Endodermal cell (in vitro differentiated cells): ENCODE results near the gene XPO4. TPM values are rescaled to one million over a fixed set of nuclear protein-coding genes. Genes with fewer than 3 reads are reported as not detected.

Experiments
- DNase-seq: peaks from one replicate; pipeline ENCODE4 v3.0.0-alpha.2; 2017
- H3K27ac ChIP-seq: 2 replicates; pipeline ENCODE4 v1.5.1; 2013; ENCODE audit warnings: mild to moderate bottlenecking, low read depth, low read length, moderate library complexity
- H3K27me3 ChIP-seq: 2 replicates; pipeline ENCODE4 v1.6.1; 2013; ENCODE audit warnings: mild to moderate bottlenecking, low read length, moderate library complexity; ENCODE audit not compliant: insufficient read depth, control insufficient read depth, poor library complexity, severe bottlenecking
- H3K36me3 ChIP-seq: 2 replicates; pipeline ENCODE4 v1.7.0; 2013; ENCODE audit warnings: mild to moderate bottlenecking, low read length, moderate library complexity; ENCODE audit not compliant: control insufficient read depth, insufficient read depth
- H3K4me1 ChIP-seq: one replicate; pipeline ENCODE4 v1.7.0; 2013; ENCODE audit warnings: low read length; ENCODE audit not compliant: control insufficient read depth, insufficient read depth
- H3K4me3 ChIP-seq: 2 replicates; pipeline ENCODE4 v1.5.1; 2013; ENCODE audit warnings: mild to moderate bottlenecking, low read length, moderate library complexity
- H3K9ac ChIP-seq: 2 replicates; pipeline ENCODE4 v1.6.1; 2013; ENCODE audit warnings: mild to moderate bottlenecking, low read length, moderate library complexity; ENCODE audit not compliant: poor library complexity, severe bottlenecking; ENCODE audit errors: extremely low read depth
- H3K9me3 ChIP-seq: 2 replicates; pipeline ENCODE4 v1.6.1; 2013; ENCODE audit warnings: mild to moderate bottlenecking, low read length, moderate library complexity; ENCODE audit not compliant: control insufficient read depth
- H3K27ac Mint-ChIP-seq: 2 replicates; pipeline ENCODE4 v1.8.0; 2020; ENCODE audit warnings: mixed read lengths
- H3K27me3 Mint-ChIP-seq: 2 replicates; pipeline ENCODE4 v1.8.0; 2021; ENCODE audit warnings: mild to moderate bottlenecking, mixed read lengths; ENCODE audit not compliant: insufficient read depth
- H3K36me3 Mint-ChIP-seq: 2 replicates; pipeline ENCODE4 v1.8.0; 2020; ENCODE audit warnings: low read depth, mixed read lengths
- H3K4me1 Mint-ChIP-seq: 2 replicates; pipeline ENCODE4 v1.8.0; 2020; ENCODE audit warnings: mixed read lengths
- H3K4me3 Mint-ChIP-seq: 2 replicates; pipeline ENCODE4 v1.8.0; 2020; ENCODE audit warnings: mild to moderate bottlenecking, moderate library complexity, mixed read lengths
- H3K9me3 Mint-ChIP-seq: 2 replicates; pipeline ENCODE4 v1.8.0; 2020; ENCODE audit warnings: mild to moderate bottlenecking, mixed read lengths
- CTCF ChIP-seq: fragments of 200-600 bp; sonication (generic); conservative IDR thresholded peaks from 2 replicates; pipeline ENCODE4 v1.5.0; 2021; ENCODE audit warnings: antibody characterized with exemption, mild to moderate bottlenecking
- WGBS, 2 experiments: methylation state at CpG; one replicate each; pipeline versions ENCODE4 v1.1.5 to v1.1.7; 2013; ENCODE audit warnings: missing lambda C conversion rate in 2 of 2, mixed read lengths in 1 of 2; ENCODE audit not compliant: insufficient coverage in 1 of 2, insufficient read length in 1 of 2; 5-methylcytosine and 5-hydroxymethylcytosine counted together
- total RNA-seq, 2 donors: library from RNA; stranded (reverse); fragmentation: NEBNext Ultra II Directional in 1 of 2; extraction: Animal tissue kit (Norgen Biotek cat#: 25700) in 1 of 2; gene quantifications; 2 replicates in 1 of 2; 3 replicates in 1 of 2; pipeline ENCODE4 v1.2.1, GENCODE V29; 2021

XPO4 gene
- total RNA-seq, 2 donors from 2014 or later, result 28.8 to 32.0 TPM

- no peak overlapping the region for H3K27ac ChIP-seq
- H3K4me1 ChIP-seq, result no peaks in the 10 kb centered on the region
- H3K27me3 Mint-ChIP-seq, result no peaks in the 10 kb centered on the region
- peaks cover 17% of the 10 kb centered on the region for H3K36me3 ChIP-seq
- H3K9me3 Mint-ChIP-seq, result peaks cover 35% of the 10 kb centered on the region
- peaks cover 10% of the 10 kb centered on the region for H3K4me1 Mint-ChIP-seq
- H3K36me3 Mint-ChIP-seq, result peaks cover 31% of the 10 kb centered on the region
- TF ChIP-seq CTCF, result no peak
- no peak overlapping the region for H3K9ac ChIP-seq
- no peak overlapping the region for H3K4me3 Mint-ChIP-seq
- no peak overlapping the region for H3K27ac Mint-ChIP-seq
- peak overlapping the region; percentile 59 for H3K4me3 ChIP-seq
- H3K9me3 ChIP-seq, result peaks cover 51% of the 10 kb centered on the region
- DNase-seq, result no peak
- H3K27me3 ChIP-seq, result no peaks in the 10 kb centered on the region
- WGBS, 2 experiments, result 80% methylated on average over 1 of the region's 1 CpG; no CpG with 5 or more reads in 1 of the 2 experiments
Measured at GRCh38 chr13:20769834-20770233, 132.7 kb downstream of the XPO4 start.

DNA sequence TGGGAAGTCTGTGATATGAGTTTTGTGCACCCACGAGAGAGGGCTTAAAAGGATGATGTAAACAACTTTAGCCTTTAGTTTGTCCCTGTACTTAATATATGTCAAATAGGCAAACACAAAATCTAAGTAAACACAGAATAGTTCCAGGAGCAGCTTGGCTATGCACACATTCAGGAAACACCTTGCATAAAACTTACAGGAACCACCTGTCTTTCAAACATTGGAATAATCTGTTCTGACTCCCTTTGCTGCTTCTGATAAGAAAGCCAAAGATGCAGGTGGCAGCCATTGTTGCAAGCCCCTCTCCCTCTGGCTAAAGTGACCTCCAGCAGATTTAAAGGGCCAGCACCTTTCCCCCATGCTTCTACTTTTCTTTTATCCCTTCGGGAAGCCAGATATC lies 133.5 kb downstream of the XPO4 start:
- H3K4me1 Mint-ChIP-seq, result peaks cover 10% of the 10 kb centered on the region
- H3K4me3 ChIP-seq, result peak overlapping the region; percentile 59
- H3K36me3 Mint-ChIP-seq, result peaks cover 31% of the 10 kb centered on the region
- no peaks in the 10 kb centered on the region for H3K27me3 ChIP-seq
- H3K9me3 Mint-ChIP-seq, result peaks cover 35% of the 10 kb centered on the region
- H3K4me3 Mint-ChIP-seq, result no peak overlapping the region
- 66% methylated on average over 2 of the region's 2 CpGs; no CpG with 5 or more reads in 1 of the 2 experiments for WGBS, 2 experiments
- H3K27ac Mint-ChIP-seq, result peak overlapping the region; percentile 39
- DNase-seq, result no peak
- no peak overlapping the region for H3K9ac ChIP-seq
- H3K36me3 ChIP-seq, result peaks cover 17% of the 10 kb centered on the region
- H3K4me1 ChIP-seq, result no peaks in the 10 kb centered on the region
- H3K27ac ChIP-seq, result no peak overlapping the region
- peaks cover 51% of the 10 kb centered on the region for H3K9me3 ChIP-seq
- no peak for TF ChIP-seq CTCF
- H3K27me3 Mint-ChIP-seq, result no peaks in the 10 kb centered on the region

DNA sequence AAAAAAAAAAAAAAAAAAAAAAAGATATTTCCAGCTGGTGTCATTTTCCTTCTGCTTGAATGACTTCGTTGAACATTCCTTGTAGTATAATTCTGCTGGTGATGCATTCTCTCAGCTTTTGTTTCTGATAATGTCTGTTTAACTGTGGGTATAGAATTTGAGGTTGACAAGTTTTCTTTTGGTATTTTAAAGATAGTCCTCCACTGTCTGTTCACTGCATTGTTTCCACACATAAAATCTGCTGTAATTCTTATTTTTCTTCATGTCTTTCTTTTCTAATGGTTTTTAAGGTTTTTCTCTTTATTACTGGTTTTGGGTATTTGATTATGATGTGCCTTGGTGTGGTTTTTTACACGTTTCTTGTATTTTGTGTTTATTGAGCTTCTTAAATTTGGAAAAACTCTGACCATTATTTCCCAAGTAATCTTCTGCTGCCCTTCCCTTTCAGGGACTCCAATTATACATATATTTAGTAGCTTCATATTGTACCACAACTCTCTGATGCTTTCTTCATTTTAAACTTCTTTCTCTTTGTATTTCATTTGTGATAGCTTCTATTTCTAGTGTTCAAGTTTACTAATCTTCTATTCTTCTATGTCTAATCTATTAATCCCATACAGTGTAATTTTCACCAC lies 135.1 kb downstream of the XPO4 start:
- Mint-ChIP-seq H3K27ac (no peak overlapping the region), H3K27me3 (no peaks in the 10 kb centered on the region), H3K36me3 (peaks cover 31% of the 10 kb centered on the region), H3K4me1 (peaks cover 2% of the 10 kb centered on the region), H3K9me3 (peaks cover 35% of the 10 kb centered on the region), H3K4me3 (no peak overlapping the region)
- Histone ChIP-seq H3K4me1 (no peaks in the 10 kb centered on the region), H3K9me3 (peaks cover 51% of the 10 kb centered on the region), H3K4me3 (peak overlapping the region; percentile 41), H3K27ac (no peak overlapping the region), H3K9ac (no peak overlapping the region), H3K36me3 (peaks cover 17% of the 10 kb centered on the region), H3K27me3 (no peaks in the 10 kb centered on the region)
- no peak for DNase-seq
- no peak for TF ChIP-seq CTCF
- 79% methylated on average over 2 of the region's 2 CpGs; no CpG with 5 or more reads in 1 of the 2 experiments for WGBS, 2 experiments
